DND-41 (cell line): Measurements from ENCODE around the gene SFMBT2.

ENCODE experiments used
- ATAC-seq: fragments of 200-7000 bp; cut with Tn5 transposase; 3 replicates; pipeline ENCODE4 v1.9.1; 2021; ENCODE audit warnings: low read depth; ENCODE audit not compliant: insufficient read depth
- DNase-seq: peaks from one replicate; pipeline ENCODE4 v3.0.0-alpha.2; 2020
- H2AFZ ChIP-seq: 2 replicates; pipeline ENCODE4 v1.6.0; 2012; ENCODE audit warnings: low read depth, low read length
- H3K27ac ChIP-seq: 2 replicates; pipeline ENCODE4 v1.5.1; 2012; ENCODE audit warnings: low read length, inconsistent platforms
- H3K27me3 ChIP-seq: fragments of 200-600 bp; sonication (generic); 2 replicates; pipeline ENCODE4 v1.6.0; 2012; ENCODE audit warnings: low read length, mild to moderate bottlenecking, inconsistent platforms; ENCODE audit not compliant: insufficient read depth, poor library complexity
- H3K36me3 ChIP-seq: 2 replicates; pipeline ENCODE4 v1.5.1; 2012; ENCODE audit warnings: low read length, inconsistent platforms; ENCODE audit not compliant: insufficient read depth
- H3K4me1 ChIP-seq: 2 replicates; pipeline ENCODE4 v1.5.1; 2012; ENCODE audit warnings: mild to moderate bottlenecking, low read length; ENCODE audit not compliant: insufficient read depth
- H3K4me2 ChIP-seq: 2 replicates; pipeline ENCODE4 v1.6.0; 2012; ENCODE audit warnings: mild to moderate bottlenecking, moderate library complexity, low read length, inconsistent platforms; ENCODE audit not compliant: insufficient read depth
- H3K4me3 ChIP-seq, 2 experiments: fragments of 200-600 bp in 1 of 2; shearing (Covaris generic) in 1 of 2; 2 replicates each; pipeline ENCODE4 v1.5.1; 2012 to 2016; ENCODE audit warnings: inconsistent platforms in 2 of 2, low read length in 2 of 2, mild to moderate bottlenecking in 2 of 2, low read depth in 1 of 2, moderate library complexity in 1 of 2
- H3K79me2 ChIP-seq: 2 replicates; pipeline ENCODE4 v1.6.0; 2012; ENCODE audit warnings: low read length, inconsistent platforms; ENCODE audit not compliant: insufficient read depth
- H3K9ac ChIP-seq: 2 replicates; pipeline ENCODE4 v1.6.0; 2012; ENCODE audit warnings: low read depth, mild to moderate bottlenecking, inconsistent platforms, low read length, moderate library complexity
- H3K9me3 ChIP-seq: 2 replicates; pipeline ENCODE4 v1.5.1; 2012; ENCODE audit warnings: low read length, moderate library complexity, mild to moderate bottlenecking, inconsistent platforms; ENCODE audit not compliant: insufficient read depth, severe bottlenecking
- H4K20me1 ChIP-seq: 2 replicates; pipeline ENCODE4 v1.6.0; 2012; ENCODE audit warnings: low read length; ENCODE audit not compliant: insufficient read depth
- EZH2 ChIP-seq: IDR thresholded peaks from 3 replicates; pipeline ENCODE4 v1.6.1; 2012; ENCODE audit warnings: borderline replicate concordance, low read depth, mild to moderate bottlenecking, moderate library complexity, low read length, inconsistent platforms; ENCODE audit not compliant: severe bottlenecking
- TF ChIP-seq, protein P1 (sequence below): IDR thresholded peaks from 2 replicates; pipeline ENCODE4 v1.5.1; 2012; ENCODE audit warnings: borderline replicate concordance, low read length, moderate library complexity, mild to moderate bottlenecking; ENCODE audit not compliant: poor library complexity, severe bottlenecking; ENCODE audit errors: extremely low read depth

The SFMBT2 gene

DNA sequence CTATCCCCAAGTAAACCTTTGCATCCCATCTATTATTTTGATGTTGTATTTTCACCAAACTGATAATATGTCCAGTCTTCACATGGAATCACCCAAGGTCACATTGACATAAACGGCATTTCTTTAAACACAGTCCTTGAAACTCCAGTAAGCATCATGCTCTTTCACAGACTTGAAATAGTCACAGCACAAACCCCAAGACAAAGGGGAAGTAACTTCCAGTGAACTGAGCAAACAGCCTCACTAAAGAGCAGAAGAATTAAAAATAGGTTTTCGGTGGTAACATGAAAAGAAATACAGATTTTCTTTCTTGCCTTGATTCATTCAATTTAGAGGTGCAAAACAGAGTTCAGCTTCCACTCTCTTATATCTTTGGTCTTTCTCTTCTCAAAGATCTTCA, 253.7 kb downstream of the SFMBT2 start:
- ATAC-seq: no peak

DNA sequence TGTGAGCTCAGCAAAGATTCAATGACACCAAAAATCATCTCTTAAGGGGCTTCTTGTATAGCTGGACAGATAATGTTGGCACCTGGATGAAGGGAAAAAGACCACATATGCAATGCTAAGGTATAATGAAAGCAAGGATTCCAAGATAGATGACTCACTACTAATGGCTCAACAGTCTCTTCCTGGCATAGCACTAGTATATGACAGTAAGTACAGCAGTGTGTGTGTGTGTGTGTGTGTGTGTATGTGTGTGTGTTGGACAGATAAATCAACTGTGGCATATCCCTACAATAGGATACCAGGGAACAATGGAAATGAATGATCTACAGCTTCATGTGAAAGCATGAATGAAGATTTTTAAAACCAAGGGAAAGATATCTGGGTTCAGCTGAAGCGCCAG, 257.1 kb downstream of the SFMBT2 start:
- no peak overlapping the region for H2AFZ ChIP-seq
- no peaks in the 10 kb centered on the region for H3K79me2 ChIP-seq
- no peaks in the 10 kb centered on the region for H3K27me3 ChIP-seq
- H3K4me2 ChIP-seq: no peak overlapping the region
- TF ChIP-seq EZH2: no peak
- TF ChIP-seq, protein P1, sequence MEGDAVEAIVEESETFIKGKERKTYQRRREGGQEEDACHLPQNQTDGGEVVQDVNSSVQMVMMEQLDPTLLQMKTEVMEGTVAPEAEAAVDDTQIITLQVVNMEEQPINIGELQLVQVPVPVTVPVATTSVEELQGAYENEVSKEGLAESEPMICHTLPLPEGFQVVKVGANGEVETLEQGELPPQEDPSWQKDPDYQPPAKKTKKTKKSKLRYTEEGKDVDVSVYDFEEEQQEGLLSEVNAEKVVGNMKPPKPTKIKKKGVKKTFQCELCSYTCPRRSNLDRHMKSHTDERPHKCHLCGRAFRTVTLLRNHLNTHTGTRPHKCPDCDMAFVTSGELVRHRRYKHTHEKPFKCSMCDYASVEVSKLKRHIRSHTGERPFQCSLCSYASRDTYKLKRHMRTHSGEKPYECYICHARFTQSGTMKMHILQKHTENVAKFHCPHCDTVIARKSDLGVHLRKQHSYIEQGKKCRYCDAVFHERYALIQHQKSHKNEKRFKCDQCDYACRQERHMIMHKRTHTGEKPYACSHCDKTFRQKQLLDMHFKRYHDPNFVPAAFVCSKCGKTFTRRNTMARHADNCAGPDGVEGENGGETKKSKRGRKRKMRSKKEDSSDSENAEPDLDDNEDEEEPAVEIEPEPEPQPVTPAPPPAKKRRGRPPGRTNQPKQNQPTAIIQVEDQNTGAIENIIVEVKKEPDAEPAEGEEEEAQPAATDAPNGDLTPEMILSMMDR: no peak
- no peak overlapping the region for H3K27ac ChIP-seq
- H3K36me3 ChIP-seq: peaks cover 7% of the 10 kb centered on the region; the same call in 1 of the 2 replicates
- H3K4me3 ChIP-seq: no peak overlapping the region
- H4K20me1 ChIP-seq: no peaks in the 10 kb centered on the region; the same call in 1 of the 2 replicates
- ATAC-seq (no peak), DNase-seq (no peak)
- H3K9me3 ChIP-seq: no peaks in the 10 kb centered on the region
- H3K4me1 ChIP-seq: no peaks in the 10 kb centered on the region
- H3K9ac ChIP-seq: no peak overlapping the region

More for the DNA sequence above, 253.7 kb downstream of the SFMBT2 start:
- no peaks in the 10 kb centered on the region for H3K9me3 ChIP-seq
- no peaks in the 10 kb centered on the region for H3K4me1 ChIP-seq
- H3K4me2 ChIP-seq: no peak overlapping the region
- TF ChIP-seq, protein P1: no peak
- no peak for TF ChIP-seq EZH2
- H3K36me3 ChIP-seq: peaks cover 41% of the 10 kb centered on the region
- no peak overlapping the region for H3K4me3 ChIP-seq
- H2AFZ ChIP-seq: no peak overlapping the region
- H4K20me1 ChIP-seq: no peaks in the 10 kb centered on the region; the same call in 1 of the 2 replicates
- no peak overlapping the region for H3K27ac ChIP-seq
- no peaks in the 10 kb centered on the region for H3K27me3 ChIP-seq
- H3K79me2 ChIP-seq: no peaks in the 10 kb centered on the region
- no peak overlapping the region for H3K9ac ChIP-seq
- no peak for DNase-seq

DNA sequence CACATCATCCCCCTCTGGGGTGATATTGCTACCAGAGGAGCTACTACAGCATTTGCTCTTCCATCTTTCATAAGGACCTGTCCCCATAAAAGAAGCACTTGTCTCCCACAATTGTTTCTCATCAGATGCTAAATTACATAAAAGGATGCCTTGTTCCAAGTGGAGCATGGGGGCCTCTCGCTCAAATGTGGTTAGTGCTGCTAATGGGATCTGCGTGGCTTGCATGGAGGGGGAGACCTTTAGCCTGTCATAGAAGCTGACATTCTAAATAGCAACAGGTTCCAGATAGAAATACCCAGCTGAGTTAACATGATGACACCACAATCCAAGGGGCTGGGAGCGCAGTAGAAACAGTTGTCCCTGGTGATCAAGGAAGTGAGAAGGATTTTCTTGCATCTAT, 257.9 kb downstream of the SFMBT2 start:
- Histone ChIP-seq H3K9me3 (no peaks in the 10 kb centered on the region), H3K4me3 (no peak overlapping the region), H3K9ac (no peak overlapping the region), H3K79me2 (no peaks in the 10 kb centered on the region), H4K20me1 (no peaks in the 10 kb centered on the region; the same call in 1 of the 2 replicates), H3K36me3 (peaks cover 2% of the 10 kb centered on the region; the same call in 1 of the 2 replicates), H2AFZ (no peak overlapping the region), H3K27me3 (peaks cover 5% of the 10 kb centered on the region), H3K4me1 (no peaks in the 10 kb centered on the region), H3K4me2 (no peak overlapping the region), H3K27ac (no peak overlapping the region)
- no peak for TF ChIP-seq EZH2
- TF ChIP-seq, protein P1: no peak
- DNase-seq (no peak), ATAC-seq (no peak)

DNA sequence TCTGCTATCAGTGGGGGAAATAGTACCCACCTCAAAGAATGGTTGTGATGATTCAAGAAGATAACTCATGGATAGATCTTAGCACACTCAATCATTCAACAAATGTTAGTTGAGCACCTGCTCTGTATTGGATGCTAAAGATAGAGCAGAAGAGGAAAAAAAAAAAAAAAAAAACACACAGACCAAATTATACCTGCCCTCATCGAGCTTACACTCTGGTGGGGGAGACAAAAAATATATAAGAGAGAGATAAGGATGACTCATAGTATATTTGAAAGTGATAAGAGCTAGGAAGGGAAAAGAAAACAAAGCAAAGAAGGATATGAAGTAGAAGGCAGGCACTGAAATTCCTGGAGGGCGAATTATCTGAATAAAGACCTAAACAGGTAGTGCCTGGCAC, 258.5 kb downstream of the SFMBT2 start:
- no peaks in the 10 kb centered on the region; the same call in 1 of the 2 replicates for H3K36me3 ChIP-seq
- no peaks in the 10 kb centered on the region for H3K4me1 ChIP-seq
- no peak overlapping the region for H3K27ac ChIP-seq
- H4K20me1 ChIP-seq: no peaks in the 10 kb centered on the region; the same call in 1 of the 2 replicates
- TF ChIP-seq, protein P1: no peak
- no peak for TF ChIP-seq EZH2
- ATAC-seq: no peak
- no peaks in the 10 kb centered on the region for H3K9me3 ChIP-seq
- H3K4me3 ChIP-seq: no peak overlapping the region
- no peak overlapping the region for H3K4me2 ChIP-seq
- H3K27me3 ChIP-seq: peaks cover 5% of the 10 kb centered on the region
- no peaks in the 10 kb centered on the region for H3K79me2 ChIP-seq
- no peak for DNase-seq
- no peak overlapping the region for H3K9ac ChIP-seq
- no peak overlapping the region for H2AFZ ChIP-seq
